22Rv1 (cell line): Measurements from ENCODE around the gene MSMO1.

Experiments used
- CTCF ChIP-seq: fragments of 450-650 bp; IDR thresholded peaks from 2 replicates; pipeline ENCODE4 v1.5.1; 2017; ENCODE audit warnings: mild to moderate bottlenecking
- ZFX ChIP-seq: fragments of 450-650 bp; IDR thresholded peaks from 2 replicates; pipeline ENCODE4 v1.6.1; 2017; ENCODE audit warnings: antibody characterized with exemption, borderline replicate concordance

- TF ChIP-seq CTCF (no peak), ZFX (no peak)
These were observed 42.1 kb downstream of the MSMO1 start for GRCh38 chr4:165369522-165369921.
